HL-60 (cell line): ENCODE results near the gene ATXN7L1.

Source experiments
- GABPA ChIP-seq: IDR thresholded peaks from 2 replicates; pipeline ENCODE4 v1.6.1; 2012; ENCODE audit warnings: low read depth
- POLR2AphosphoS5 ChIP-seq: IDR thresholded peaks from 2 replicates; pipeline ENCODE4 v1.6.1; 2012; ENCODE audit warnings: low read depth
- SPI1 ChIP-seq: IDR thresholded peaks from 2 replicates; pipeline ENCODE4 v1.6.1; 2012; ENCODE audit warnings: low read depth, mild to moderate bottlenecking, borderline replicate concordance
- TF ChIP-seq, protein P1 (sequence below): IDR thresholded peaks from one replicate; pipeline ENCODE4 v1.5.1; 2011; ENCODE audit warnings: low read length, control low read depth, inconsistent platforms; ENCODE audit not compliant: insufficient read depth
- TF ChIP-seq, protein P2 (sequence below): IDR thresholded peaks from 2 replicates; pipeline ENCODE4 v1.6.1; 2012; ENCODE audit warnings: low read depth; ENCODE audit not compliant: insufficient replicate concordance

DNA sequence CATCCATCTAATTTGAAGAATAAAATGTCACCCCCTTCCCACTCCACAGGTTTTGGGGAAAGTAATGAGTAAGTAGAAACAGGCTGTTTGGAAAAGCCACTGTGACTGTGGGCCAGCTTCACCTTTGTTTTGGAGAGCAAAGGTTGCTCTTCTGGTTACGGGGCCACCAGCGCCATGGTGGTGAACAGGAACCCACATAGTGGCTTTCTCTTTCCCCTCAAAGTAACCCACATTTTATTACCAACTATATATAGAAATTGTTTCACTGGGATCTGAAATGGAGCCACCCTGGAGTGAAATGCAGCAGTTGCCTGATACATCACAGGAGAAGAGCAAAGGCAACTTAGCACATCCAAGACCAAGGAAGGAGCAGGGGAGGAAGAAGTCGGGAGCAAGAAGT lies 182.8 kb downstream of the ATXN7L1 start:
- TF ChIP-seq, protein P1, sequence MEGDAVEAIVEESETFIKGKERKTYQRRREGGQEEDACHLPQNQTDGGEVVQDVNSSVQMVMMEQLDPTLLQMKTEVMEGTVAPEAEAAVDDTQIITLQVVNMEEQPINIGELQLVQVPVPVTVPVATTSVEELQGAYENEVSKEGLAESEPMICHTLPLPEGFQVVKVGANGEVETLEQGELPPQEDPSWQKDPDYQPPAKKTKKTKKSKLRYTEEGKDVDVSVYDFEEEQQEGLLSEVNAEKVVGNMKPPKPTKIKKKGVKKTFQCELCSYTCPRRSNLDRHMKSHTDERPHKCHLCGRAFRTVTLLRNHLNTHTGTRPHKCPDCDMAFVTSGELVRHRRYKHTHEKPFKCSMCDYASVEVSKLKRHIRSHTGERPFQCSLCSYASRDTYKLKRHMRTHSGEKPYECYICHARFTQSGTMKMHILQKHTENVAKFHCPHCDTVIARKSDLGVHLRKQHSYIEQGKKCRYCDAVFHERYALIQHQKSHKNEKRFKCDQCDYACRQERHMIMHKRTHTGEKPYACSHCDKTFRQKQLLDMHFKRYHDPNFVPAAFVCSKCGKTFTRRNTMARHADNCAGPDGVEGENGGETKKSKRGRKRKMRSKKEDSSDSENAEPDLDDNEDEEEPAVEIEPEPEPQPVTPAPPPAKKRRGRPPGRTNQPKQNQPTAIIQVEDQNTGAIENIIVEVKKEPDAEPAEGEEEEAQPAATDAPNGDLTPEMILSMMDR: no peak
- TF ChIP-seq GABPA (no peak), POLR2AphosphoS5 (no peak), SPI1 (no peak)
- TF ChIP-seq, protein P2, sequence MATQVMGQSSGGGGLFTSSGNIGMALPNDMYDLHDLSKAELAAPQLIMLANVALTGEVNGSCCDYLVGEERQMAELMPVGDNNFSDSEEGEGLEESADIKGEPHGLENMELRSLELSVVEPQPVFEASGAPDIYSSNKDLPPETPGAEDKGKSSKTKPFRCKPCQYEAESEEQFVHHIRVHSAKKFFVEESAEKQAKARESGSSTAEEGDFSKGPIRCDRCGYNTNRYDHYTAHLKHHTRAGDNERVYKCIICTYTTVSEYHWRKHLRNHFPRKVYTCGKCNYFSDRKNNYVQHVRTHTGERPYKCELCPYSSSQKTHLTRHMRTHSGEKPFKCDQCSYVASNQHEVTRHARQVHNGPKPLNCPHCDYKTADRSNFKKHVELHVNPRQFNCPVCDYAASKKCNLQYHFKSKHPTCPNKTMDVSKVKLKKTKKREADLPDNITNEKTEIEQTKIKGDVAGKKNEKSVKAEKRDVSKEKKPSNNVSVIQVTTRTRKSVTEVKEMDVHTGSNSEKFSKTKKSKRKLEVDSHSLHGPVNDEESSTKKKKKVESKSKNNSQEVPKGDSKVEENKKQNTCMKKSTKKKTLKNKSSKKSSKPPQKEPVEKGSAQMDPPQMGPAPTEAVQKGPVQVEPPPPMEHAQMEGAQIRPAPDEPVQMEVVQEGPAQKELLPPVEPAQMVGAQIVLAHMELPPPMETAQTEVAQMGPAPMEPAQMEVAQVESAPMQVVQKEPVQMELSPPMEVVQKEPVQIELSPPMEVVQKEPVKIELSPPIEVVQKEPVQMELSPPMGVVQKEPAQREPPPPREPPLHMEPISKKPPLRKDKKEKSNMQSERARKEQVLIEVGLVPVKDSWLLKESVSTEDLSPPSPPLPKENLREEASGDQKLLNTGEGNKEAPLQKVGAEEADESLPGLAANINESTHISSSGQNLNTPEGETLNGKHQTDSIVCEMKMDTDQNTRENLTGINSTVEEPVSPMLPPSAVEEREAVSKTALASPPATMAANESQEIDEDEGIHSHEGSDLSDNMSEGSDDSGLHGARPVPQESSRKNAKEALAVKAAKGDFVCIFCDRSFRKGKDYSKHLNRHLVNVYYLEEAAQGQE: no peak
